Fibroblast of pulmonary artery (primary cell): ENCODE data around the gene CABLES1.
"Not testable (repeated sequence)": the region's sequence is repeated elsewhere in the genome, so short reads cannot be mapped to it uniquely, and the experiment has no call there.

Experiments
- DNase-seq: peaks from one replicate; pipeline ENCODE4 v3.0.0-alpha.2; 2010; ENCODE audit warnings: low read depth
- H3K4me3 ChIP-seq: replicated peaks from 2 replicates; pipeline ENCODE4 v1.5.1; 2011; ENCODE audit warnings: low read depth, mild to moderate bottlenecking, control low read depth, low read length, moderate library complexity
- TF ChIP-seq, protein P1 (sequence below): IDR thresholded peaks from 2 replicates; pipeline ENCODE4 v1.5.1; 2011; ENCODE audit warnings: mild to moderate bottlenecking, control low read depth, low read length, inconsistent platforms; ENCODE audit errors: missing control alignments

Gene CABLES1

DNA sequence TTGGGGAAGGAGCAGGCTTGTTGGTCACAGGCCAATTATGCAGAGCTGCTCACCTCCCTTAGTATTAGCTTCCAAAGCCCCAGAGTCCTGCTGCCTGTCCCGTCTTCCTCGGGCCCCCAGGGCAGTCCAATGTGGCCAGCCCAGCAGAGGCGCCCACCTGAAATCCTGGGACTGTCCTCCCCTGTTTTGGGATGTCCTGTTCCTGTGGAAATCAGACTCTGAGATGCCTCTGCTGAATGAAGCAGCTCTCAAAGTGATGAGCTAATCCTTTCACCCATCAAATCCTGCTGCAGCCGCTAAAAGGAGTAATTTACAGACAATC lies 105.3 kb downstream of the CABLES1 start:
- no peak for DNase-seq
- TF ChIP-seq, protein P1, sequence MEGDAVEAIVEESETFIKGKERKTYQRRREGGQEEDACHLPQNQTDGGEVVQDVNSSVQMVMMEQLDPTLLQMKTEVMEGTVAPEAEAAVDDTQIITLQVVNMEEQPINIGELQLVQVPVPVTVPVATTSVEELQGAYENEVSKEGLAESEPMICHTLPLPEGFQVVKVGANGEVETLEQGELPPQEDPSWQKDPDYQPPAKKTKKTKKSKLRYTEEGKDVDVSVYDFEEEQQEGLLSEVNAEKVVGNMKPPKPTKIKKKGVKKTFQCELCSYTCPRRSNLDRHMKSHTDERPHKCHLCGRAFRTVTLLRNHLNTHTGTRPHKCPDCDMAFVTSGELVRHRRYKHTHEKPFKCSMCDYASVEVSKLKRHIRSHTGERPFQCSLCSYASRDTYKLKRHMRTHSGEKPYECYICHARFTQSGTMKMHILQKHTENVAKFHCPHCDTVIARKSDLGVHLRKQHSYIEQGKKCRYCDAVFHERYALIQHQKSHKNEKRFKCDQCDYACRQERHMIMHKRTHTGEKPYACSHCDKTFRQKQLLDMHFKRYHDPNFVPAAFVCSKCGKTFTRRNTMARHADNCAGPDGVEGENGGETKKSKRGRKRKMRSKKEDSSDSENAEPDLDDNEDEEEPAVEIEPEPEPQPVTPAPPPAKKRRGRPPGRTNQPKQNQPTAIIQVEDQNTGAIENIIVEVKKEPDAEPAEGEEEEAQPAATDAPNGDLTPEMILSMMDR = no peak
- H3K4me3 ChIP-seq = no peak overlapping the region

DNA sequence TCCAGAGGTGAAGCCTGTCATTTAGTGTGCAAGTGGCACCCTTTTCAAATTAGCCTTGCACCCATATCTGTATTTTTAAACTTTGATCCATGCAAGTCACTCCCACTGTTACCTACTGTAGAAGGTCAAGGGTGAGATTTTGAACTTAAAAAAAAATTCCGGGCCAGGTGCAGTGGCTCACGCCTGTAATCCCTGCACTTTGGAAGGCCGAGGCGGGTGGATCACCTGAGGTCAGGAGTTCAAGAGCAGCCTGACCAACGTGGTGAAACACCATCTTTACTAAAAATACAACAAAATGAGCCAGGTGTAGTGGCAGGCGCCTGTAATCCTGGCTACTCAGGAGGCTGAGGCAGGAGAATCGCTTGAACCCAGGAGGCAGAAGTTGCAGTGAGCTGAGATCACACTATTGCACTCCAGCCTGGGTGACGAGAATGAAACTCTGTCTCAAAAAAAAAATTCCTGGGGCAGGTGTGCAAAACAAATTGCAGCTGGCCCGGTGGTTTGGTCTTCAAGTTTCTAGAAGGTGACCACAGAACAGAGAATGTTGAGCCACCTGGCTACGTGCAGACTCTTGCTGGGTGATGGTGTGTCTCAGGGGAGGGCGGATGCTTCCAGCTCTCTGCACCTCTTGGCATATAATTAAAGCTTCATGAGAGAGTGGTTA lies 106.7 kb downstream of the CABLES1 start:
- not testable (repeated sequence) for H3K4me3 ChIP-seq, DNase-seq

DNA sequence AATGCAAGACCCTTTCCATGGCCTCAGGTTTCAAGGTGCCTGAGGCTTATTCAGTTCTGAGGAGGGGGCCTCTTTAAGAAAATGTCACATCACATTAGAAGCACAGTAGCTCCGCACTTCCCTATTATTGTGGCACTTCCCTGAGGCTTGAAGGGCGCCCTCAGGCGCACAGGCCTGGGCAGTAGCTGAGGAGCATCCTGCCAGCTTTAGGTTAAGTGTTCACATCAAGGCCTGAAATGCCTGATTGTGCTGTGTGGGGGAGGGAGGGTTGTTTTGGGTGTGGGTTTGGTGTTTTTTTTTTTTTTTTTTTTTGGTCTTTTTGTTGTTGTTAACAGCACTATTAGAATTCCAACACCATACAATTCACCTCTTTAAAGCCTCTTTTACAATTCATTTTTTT lies 107.9 kb downstream of the CABLES1 start:
- no peak overlapping the region for H3K4me3 ChIP-seq
- TF ChIP-seq, protein P1 = no peak
- DNase-seq = no peak

DNA sequence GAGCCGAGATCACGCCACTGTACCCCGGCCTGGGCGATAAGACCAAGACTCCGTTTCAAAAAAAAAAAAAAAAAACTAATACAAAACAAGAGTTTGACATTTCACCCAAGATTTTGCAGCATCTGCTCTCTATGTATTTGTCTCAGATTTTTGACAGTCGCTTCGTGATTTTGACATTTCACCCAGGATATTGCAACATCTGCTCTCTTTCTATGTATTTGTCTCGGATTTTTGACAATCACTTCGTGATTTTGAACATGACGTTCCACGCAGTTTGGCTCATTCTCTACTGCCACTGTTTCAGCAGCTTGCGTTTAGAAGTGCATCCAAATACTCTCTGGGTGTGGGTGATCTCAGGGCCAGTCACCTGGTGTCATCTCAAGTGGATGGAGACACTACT lies 108.5 kb downstream of the CABLES1 start:
- DNase-seq = no peak
- no peak overlapping the region for H3K4me3 ChIP-seq
- TF ChIP-seq, protein P1 = no peak

DNA sequence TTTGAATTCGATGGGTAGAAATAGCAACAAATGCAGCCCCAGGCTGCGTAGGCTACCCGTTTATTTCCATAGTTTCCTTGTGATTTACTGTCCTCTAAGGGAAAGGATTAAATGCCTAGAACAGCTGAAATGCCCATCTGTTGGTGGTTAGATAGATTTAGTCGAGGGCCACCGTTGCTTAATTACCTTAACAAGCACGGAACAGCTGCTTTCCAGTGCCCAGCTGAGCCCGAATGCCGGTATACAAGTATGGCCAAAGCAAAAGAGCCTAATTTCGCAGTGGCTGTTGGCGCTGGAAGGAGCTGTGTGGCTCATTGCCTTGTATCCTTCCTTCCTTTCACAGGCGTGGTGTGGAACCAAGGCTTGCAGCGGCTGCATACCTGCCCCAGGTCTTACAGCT lies 109.1 kb downstream of the CABLES1 start:
- DNase-seq = no peak
- TF ChIP-seq, protein P1 = no peak

DNA sequence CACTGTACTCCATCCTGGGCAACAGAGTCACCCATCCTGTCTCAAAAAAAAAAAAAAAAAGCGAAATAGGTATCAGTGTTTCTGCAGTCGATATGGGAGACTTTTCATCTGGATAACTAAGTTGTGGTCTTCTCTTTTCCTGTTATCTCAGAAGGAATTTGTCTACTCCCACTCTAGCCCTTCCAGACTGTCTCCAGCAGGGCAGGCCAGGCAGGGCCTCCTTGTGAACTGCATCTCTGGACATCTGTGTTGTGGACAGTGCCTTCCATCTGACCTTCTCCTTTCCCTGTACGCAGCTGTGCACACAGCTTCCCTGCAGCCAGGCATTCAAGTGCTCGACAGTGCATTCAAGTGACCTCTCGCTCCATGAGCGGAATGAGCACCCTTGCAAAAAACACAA lies 110.2 kb downstream of the CABLES1 start:
- DNase-seq = no peak
- no peak overlapping the region for H3K4me3 ChIP-seq
- TF ChIP-seq, protein P1 = no peak

More for the DNA sequence above, 109.1 kb downstream of the CABLES1 start:
- H3K4me3 ChIP-seq = no peak overlapping the region

DNA sequence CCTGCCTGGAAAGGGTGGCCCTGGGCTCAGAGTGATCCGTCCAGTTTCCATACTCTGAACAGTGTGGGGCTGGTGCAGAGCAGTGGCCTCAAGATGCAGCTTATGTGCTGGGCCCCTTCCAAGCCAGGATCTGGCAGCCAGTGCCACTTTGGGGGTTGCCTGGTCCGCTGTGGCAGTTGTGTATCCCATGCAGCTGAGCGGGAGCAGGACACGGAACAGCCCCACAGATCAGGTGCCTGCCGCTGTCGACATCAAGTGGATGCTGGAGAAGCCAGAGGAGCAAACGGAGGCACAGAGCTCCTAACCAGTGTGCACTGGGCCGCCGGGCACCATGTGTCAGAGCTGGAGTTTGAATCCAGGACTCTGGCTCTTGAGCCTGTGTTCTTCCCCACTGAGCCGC lies 112.0 kb downstream of the CABLES1 start:
- TF ChIP-seq, protein P1 = no peak
- DNase-seq = no peak
- no peak overlapping the region for H3K4me3 ChIP-seq
